ENCODE measurements around the gene MACROD2.

- TF ChIP-seq POLR2A (IDR thresholded peaks at IDR 0.05; ENCODE audit: borderline replicate concordance, extremely low read depth, insufficient read depth, insufficient read length) (no peak), CTCF (IDR thresholded peaks at IDR 0.05 in 2 of 3, conservative IDR thresholded peaks at IDR 0.05 in 1 of 3; ENCODE audit: borderline replicate concordance in 1 of 3, insufficient read depth in 1 of 3, low read depth in 2 of 3, low read length in 2 of 3) (no peak), JUND (IDR thresholded peaks at IDR 0.05) (no peak)
- TF ChIP-seq, protein P1, sequence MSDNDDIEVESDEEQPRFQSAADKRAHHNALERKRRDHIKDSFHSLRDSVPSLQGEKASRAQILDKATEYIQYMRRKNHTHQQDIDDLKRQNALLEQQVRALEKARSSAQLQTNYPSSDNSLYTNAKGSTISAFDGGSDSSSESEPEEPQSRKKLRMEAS (IDR thresholded peaks at IDR 0.05) = no peak
Measured at GRCh38 chr20:14815340-14815739, 820.0 kb downstream of the MACROD2 start.

Data from HCT116 (cell line).